GM19324 (cell line): ENCODE measurements around the gene KCNJ16.
A peak's percentile ranks its signal among the peaks of the same experiment; 100 is the strongest.

Experiments
- ATAC-seq: cut with Tn5 transposase; IDR thresholded peaks from one replicate; pipeline ENCODE4 v1.9.1; 2021; ENCODE audit warnings: mild to moderate bottlenecking, moderate library complexity; ENCODE audit not compliant: unreplicated experiment, low FRiP score

KCNJ16 gene

GRCh38 chr17:70168044-70168976 lies 93.3 kb downstream of the KCNJ16 start:
- peak; percentile 30 for ATAC-seq

DNA sequence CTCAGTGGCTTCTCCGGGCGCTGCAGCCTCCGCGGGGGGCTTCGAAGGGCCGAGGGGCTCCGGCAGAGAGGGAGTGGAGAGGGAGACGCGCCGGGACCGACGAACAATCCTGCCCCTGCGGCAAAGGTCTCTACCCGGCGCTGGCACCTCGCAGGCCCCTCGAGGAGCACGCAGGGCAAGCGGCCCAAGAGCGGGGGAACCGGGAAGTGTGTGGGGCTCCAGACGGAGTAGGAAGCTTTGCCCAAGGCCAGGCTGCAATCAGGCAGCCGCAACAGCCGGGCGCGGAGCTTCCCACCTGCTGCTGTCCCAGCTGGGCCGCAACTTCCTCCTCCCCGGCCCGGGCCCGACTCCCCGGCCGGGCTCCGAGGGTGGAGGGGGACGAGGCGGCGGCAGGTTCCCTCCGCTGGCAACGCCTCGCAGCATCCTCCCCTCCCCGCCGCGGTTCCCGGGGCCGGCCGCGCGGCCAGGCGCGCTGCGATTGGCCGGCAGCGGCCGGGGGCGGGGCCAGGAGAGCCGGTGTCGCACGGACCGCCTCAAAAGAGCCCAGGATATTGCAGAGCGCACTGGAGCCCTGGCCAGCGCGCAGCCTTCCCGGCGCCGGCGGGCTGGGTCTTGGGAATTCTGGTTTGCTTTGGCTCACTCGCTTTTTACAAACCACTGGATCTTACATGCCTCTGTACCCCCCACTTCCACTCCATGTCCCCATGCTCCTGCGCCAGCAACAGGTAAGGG lies 94.1 kb downstream of the KCNJ16 start, which contains the start of gene KCNJ2:
Gene KCNJ2 (plus strand): TSS at position 556 of the 732 bp plus-strand sequence. CDS start 5,508 bp downstream, outside the sequence.
- peak; percentile 94 for ATAC-seq

GRCh38 chr17:70169709-70170597 lies 94.9 kb downstream of the KCNJ16 start:
- no peak for ATAC-seq

GRCh38 chr17:70171159-70171558 lies 96.1 kb downstream of the KCNJ16 start:
- no peak for ATAC-seq

DNA sequence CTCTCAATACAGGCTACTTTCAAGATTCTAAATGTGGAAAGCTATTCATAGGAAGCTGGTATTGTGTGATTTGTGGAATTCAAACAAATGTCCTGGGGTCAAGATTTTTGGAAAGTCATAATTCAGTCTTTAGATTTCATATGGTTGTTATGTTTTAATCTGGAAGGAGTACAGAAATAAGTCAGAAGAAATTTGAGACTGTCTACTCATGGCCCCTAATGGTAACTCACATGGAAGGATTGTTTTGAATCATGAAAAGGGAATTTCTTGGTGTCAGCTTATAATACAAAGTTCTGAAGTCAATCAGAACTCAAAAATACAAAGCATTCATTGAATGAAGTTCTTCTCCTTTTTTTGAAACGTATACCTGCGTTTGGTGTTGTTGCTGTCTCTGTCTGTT lies 97.4 kb downstream of the KCNJ16 start:
- no peak for ATAC-seq

- no peak for ATAC-seq
Measured at GRCh38 chr17:70172923-70173322, 97.9 kb downstream of the KCNJ16 start.

GRCh38 chr17:70173681-70174080 lies 98.7 kb downstream of the KCNJ16 start:
- no peak for ATAC-seq

GRCh38 chr17:70181376-70181775 lies 106.4 kb downstream of the KCNJ16 start:
- ATAC-seq = no peak

GRCh38 chr17:70181866-70182265 lies 106.8 kb downstream of the KCNJ16 start:
- no peak for ATAC-seq

DNA sequence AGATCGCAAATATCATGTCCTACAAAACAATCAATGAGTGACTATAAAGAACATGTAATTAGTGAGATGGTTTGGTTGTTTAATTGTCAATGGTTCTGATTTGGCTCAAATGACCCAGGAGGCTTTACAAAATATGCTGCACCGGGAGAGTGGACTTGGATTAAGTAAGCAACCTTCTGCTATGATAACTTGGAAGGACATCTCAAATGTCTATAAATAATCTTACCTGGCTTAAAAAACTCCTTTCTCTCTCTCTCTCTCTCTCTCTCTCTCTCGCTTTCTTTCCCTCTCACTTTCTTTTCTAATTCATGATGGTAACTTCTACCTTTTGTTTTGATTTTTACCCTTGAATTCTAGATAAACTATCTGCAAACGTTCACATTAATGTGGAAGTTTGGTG lies 108.5 kb downstream of the KCNJ16 start:
- no peak for ATAC-seq

DNA sequence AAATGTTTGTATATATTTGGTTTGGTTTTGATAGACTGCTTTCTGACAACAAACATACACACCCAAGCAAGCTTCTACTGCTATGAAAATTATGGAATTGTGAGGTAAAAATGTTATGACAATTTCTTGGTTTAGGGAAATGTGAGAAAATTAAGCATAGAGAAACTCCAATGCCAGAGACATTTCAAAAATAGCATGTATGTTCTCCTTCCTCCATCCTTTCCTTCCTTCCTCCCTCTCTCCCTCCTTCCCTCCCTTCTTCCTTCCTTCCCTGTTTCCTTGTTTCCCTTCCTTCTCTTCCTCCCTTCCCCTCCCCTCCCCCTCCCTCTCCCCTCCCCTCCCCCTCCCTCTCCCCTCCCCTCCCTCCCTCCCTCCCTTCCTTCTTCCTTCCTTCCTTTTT lies 109.2 kb downstream of the KCNJ16 start:
- no peak for ATAC-seq

- ATAC-seq = no peak
Measured at GRCh38 chr17:70184770-70185169, 109.7 kb downstream of the KCNJ16 start.
